SU-DHL-6 (cell line): Measurements from ENCODE around the gene GYPC.

Experiments used
- H2AFZ ChIP-seq: fragments of 200-600 bp; sonication (generic); 2 replicates; pipeline ENCODE4 v1.6.1; 2014; ENCODE audit warnings: low read depth, mild to moderate bottlenecking, moderate library complexity, mixed read lengths, antibody characterized with exemption, low read length; ENCODE audit not compliant: severe bottlenecking
- H3F3A ChIP-seq: fragments of 200-600 bp; shearing (Covaris generic); 2 replicates; pipeline ENCODE4 v1.6.0; 2016; ENCODE audit warnings: antibody characterized with exemption, mild to moderate bottlenecking; ENCODE audit not compliant: insufficient read depth
- H3K27ac ChIP-seq: fragments of 200-600 bp; sonication (generic); 2 replicates; pipeline ENCODE4 v1.5.1; 2016; ENCODE audit warnings: low read depth, mild to moderate bottlenecking, low read length, moderate library complexity, mixed read lengths
- H3K27me3 ChIP-seq: fragments of 200-600 bp; sonication (generic), shearing (Covaris generic); 2 replicates; pipeline ENCODE4 v1.6.0; 2014; ENCODE audit warnings: mild to moderate bottlenecking, low read length
- H3K36me3 ChIP-seq: fragments of 200-600 bp; sonication (generic); 2 replicates; pipeline ENCODE4 v1.6.1; 2014; ENCODE audit warnings: mild to moderate bottlenecking, low read length, mixed read lengths
- H3K4me2 ChIP-seq: fragments of 300-600, 200-600 bp; shearing (Covaris generic), sonication (generic); 2 replicates; pipeline ENCODE4 v1.6.0; 2014; ENCODE audit warnings: low read length, low read depth, mild to moderate bottlenecking; ENCODE audit not compliant: poor library complexity, severe bottlenecking
- H3K4me3 ChIP-seq: fragments of 200-600 bp; sonication (generic); 2 replicates; pipeline ENCODE4 v1.5.1; 2014; ENCODE audit warnings: antibody characterized with exemption, low read length, mild to moderate bottlenecking, mixed read lengths; ENCODE audit not compliant: insufficient read depth, poor library complexity, severe bottlenecking
- H3K79me2 ChIP-seq: fragments of 200-600 bp; sonication (generic); 2 replicates; pipeline ENCODE4 v1.6.1; 2014; ENCODE audit warnings: mild to moderate bottlenecking, low read length, moderate library complexity; ENCODE audit not compliant: insufficient read depth
- H3K9ac ChIP-seq: fragments of 200-600 bp; sonication (generic); 2 replicates; pipeline ENCODE4 v1.7.0; 2014; ENCODE audit warnings: mild to moderate bottlenecking, low read length
- H3K9me2 ChIP-seq: fragments of 200-600 bp; sonication (generic); replicated peaks from 2 replicates; pipeline ENCODE4 v1.6.1; 2014; ENCODE audit warnings: low read length; ENCODE audit not compliant: insufficient read depth
- H3K9me3 ChIP-seq: fragments of 200-600 bp; sonication (generic); 2 replicates; pipeline ENCODE4 v1.6.1; 2014; ENCODE audit warnings: low read length, mixed read lengths; ENCODE audit not compliant: insufficient read depth
- H4K20me1 ChIP-seq: fragments of 200-600 bp; sonication (generic); 2 replicates; pipeline ENCODE4 v1.6.1; 2014; ENCODE audit warnings: low read depth, mild to moderate bottlenecking, antibody characterized with exemption, low read length, moderate library complexity, mixed read lengths
- CTCF ChIP-seq: fragments of 200-600 bp; sonication (generic); IDR thresholded peaks from one replicate; pipeline ENCODE4 v1.5.1; 2017; ENCODE audit warnings: antibody characterized with exemption, mild to moderate bottlenecking, low read length, moderate library complexity; ENCODE audit not compliant: insufficient read depth, poor library complexity, severe bottlenecking
- EZH2phosphoT487 ChIP-seq: fragments of 200-600 bp; sonication (generic), shearing (Covaris generic); conservative IDR thresholded peaks from 2 replicates; pipeline ENCODE4 v1.6.1; 2018; ENCODE audit warnings: mild to moderate bottlenecking, antibody characterized with exemption, low read length, moderate library complexity, mixed read lengths

The GYPC gene

DNA sequence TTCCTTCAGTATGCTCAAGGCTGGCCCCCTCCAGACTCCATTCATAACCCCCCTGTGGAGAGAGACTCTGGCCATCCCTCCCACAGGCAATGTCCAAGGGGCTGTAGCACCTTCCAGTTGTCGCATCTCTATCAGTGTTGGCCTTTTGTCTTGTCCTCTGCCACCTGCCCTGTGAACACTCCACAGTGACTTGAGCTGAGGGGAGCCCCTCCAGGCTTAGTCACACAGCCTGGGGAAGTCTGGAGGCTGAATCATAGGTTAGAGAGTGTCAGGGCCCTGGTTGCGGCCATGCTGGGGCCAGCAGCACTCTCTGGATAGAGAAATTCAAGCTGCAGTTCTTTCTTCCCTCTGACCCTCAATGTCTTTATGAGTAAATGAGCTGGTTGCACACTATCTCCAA, 64.7 kb downstream of the GYPC start:
- H3K9ac ChIP-seq, result no peak overlapping the region
- peaks cover 3% of the 10 kb centered on the region; the same call in 1 of the 2 replicates for H3K27me3 ChIP-seq
- H3K36me3 ChIP-seq, result no peaks in the 10 kb centered on the region
- H3K9me3 ChIP-seq, result no peaks in the 10 kb centered on the region
- no peak overlapping the region for H3K4me3 ChIP-seq
- no peaks in the 10 kb centered on the region for H3K9me2 ChIP-seq
- no peaks in the 10 kb centered on the region for H3F3A ChIP-seq
- H3K79me2 ChIP-seq, result no peaks in the 10 kb centered on the region
- no peak overlapping the region for H3K27ac ChIP-seq
- no peak overlapping the region for H3K4me2 ChIP-seq
- H2AFZ ChIP-seq, result no peak overlapping the region
- H4K20me1 ChIP-seq, result no peaks in the 10 kb centered on the region
- no peak for TF ChIP-seq EZH2phosphoT487

DNA sequence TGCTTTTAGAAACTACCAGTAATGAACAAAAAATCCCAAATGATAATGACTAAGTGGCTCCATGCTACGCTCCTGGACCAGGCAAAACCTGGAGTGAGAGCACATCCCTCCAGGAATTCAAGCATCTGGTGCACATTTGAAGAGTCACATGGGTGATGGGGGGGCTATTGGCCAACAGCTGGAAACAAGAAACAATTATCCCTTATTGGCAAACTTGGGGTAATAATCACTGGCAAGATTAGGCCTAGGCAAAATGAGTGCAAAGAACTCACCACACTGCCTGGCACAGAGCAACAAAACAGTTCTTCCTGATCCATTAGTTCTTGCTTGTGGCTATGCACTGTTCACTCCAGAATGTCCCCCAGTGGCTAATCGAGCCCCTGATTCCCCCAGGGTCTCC, 66.1 kb downstream of the GYPC start:
- H3K9me3 ChIP-seq, result no peaks in the 10 kb centered on the region
- H4K20me1 ChIP-seq, result no peaks in the 10 kb centered on the region
- no peaks in the 10 kb centered on the region for H3K79me2 ChIP-seq
- no peak overlapping the region for H3K9ac ChIP-seq
- no peak overlapping the region for H2AFZ ChIP-seq
- TF ChIP-seq EZH2phosphoT487 (no peak), CTCF (no peak)
- no peaks in the 10 kb centered on the region for H3K36me3 ChIP-seq
- no peaks in the 10 kb centered on the region for H3K9me2 ChIP-seq
- H3K4me2 ChIP-seq, result no peak overlapping the region
- no peak overlapping the region for H3K4me3 ChIP-seq
- no peaks in the 10 kb centered on the region for H3F3A ChIP-seq
- peaks cover 3% of the 10 kb centered on the region; the same call in 1 of the 2 replicates for H3K27me3 ChIP-seq
- no peak overlapping the region for H3K27ac ChIP-seq

DNA sequence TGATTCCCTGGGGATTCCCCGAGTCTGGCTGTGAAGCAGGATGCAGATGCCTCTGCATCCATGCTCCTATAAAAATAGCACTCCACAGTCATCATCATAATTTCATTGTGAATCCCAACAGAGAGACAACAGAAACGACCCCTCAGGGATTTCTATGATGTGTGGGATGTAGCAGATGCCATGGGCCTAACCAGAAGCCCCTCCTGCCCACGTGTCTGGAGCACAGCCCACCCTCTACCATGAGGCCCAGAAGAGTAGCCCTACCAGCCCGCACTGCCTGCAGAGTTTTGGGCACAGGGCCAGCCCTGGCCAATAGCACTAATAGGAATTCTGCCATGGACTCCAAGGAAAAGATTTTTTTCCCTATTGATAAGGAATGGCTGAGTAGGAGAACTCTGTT, 66.6 kb downstream of the GYPC start:
- no peaks in the 10 kb centered on the region for H4K20me1 ChIP-seq
- no peak overlapping the region for H2AFZ ChIP-seq
- H3K4me3 ChIP-seq, result no peak overlapping the region
- H3K27ac ChIP-seq, result no peak overlapping the region
- no peaks in the 10 kb centered on the region for H3K36me3 ChIP-seq
- H3K9ac ChIP-seq, result no peak overlapping the region
- peaks cover 3% of the 10 kb centered on the region; the same call in 1 of the 2 replicates for H3K27me3 ChIP-seq
- no peaks in the 10 kb centered on the region for H3K79me2 ChIP-seq
- no peaks in the 10 kb centered on the region for H3K9me3 ChIP-seq
- no peaks in the 10 kb centered on the region for H3K9me2 ChIP-seq
- TF ChIP-seq EZH2phosphoT487 (no peak), CTCF (no peak)
- no peak overlapping the region for H3K4me2 ChIP-seq
- H3F3A ChIP-seq, result no peaks in the 10 kb centered on the region

- TF ChIP-seq EZH2phosphoT487 (no peak), CTCF (no peak)
- Histone ChIP-seq H3K27ac (no peak overlapping the region), H4K20me1 (no peaks in the 10 kb centered on the region), H3K4me3 (no peak overlapping the region), H3K27me3 (peaks cover 3% of the 10 kb centered on the region; the same call in 1 of the 2 replicates), H3K4me2 (no peak overlapping the region), H3K9ac (no peak overlapping the region), H3K36me3 (no peaks in the 10 kb centered on the region), H3K9me3 (no peaks in the 10 kb centered on the region), H3K79me2 (no peaks in the 10 kb centered on the region), H2AFZ (no peak overlapping the region), H3K9me2 (no peaks in the 10 kb centered on the region), H3F3A (no peaks in the 10 kb centered on the region)
These were observed 67.4 kb downstream of the GYPC start for GRCh38 chr2:126723281-126723815.
